Measurements from ENCODE around the gene PIWIL1. TPM values are rescaled to one million over a fixed set of nuclear protein-coding genes. Genes with fewer than 3 reads are reported as not detected.

The PIWIL1 gene
- total RNA-seq: not detected

- H3K27me3 ChIP-seq: peaks cover 0 to 4% of the 10 kb centered on the region in 2 donors
- H3K27ac ChIP-seq: no peak within 1 kb of the TSS
- H3K4me1 ChIP-seq: no peaks in the 10 kb centered on the region
- no peaks in the 10 kb centered on the region for H3K9me3 ChIP-seq
- no peak for DNase-seq
- no peak within 1 kb of the TSS for H3K4me3 ChIP-seq
- H3K36me3 ChIP-seq: no peaks in the 10 kb centered on the region
- TF ChIP-seq POLR2A (IDR thresholded peaks at IDR 0.05) (no peak), CTCF (IDR thresholded peaks at IDR 0.05) (no peak)
These were observed at the start of gene PIWIL1 for GRCh38 chr12:130337488-130338303. Gene PIWIL1 (plus strand): TSS chr12:130337887. CDS start chr12:130342592, 4,705 bp downstream.

- no peak for TF ChIP-seq POLR2A (IDR thresholded peaks at IDR 0.05)
- no peak for TF ChIP-seq CTCF (IDR thresholded peaks at IDR 0.05)
- H3K4me1 ChIP-seq: no peaks in the 10 kb centered on the region
- no peaks in the 10 kb centered on the region for H3K9me3 ChIP-seq
- no peak overlapping the region for H3K27ac ChIP-seq
- no peak overlapping the region for H3K4me3 ChIP-seq
- no peaks in the 10 kb centered on the region for H3K36me3 ChIP-seq
- no peaks in the 10 kb centered on the region for H3K27me3 ChIP-seq
- no peak for DNase-seq
These were observed 49.5 kb upstream of the PIWIL1 start for GRCh38 chr12:130288206-130288605.

GRCh38 chr12:130288691-130289090 lies 49.0 kb upstream of the PIWIL1 start:
- no peaks in the 10 kb centered on the region for H3K4me1 ChIP-seq
- H3K9me3 ChIP-seq: no peaks in the 10 kb centered on the region
- no peaks in the 10 kb centered on the region for H3K36me3 ChIP-seq
- DNase-seq: no peak
- H3K4me3 ChIP-seq: no peak overlapping the region
- no peak overlapping the region for H3K27ac ChIP-seq
- H3K27me3 ChIP-seq: no peaks in the 10 kb centered on the region
- TF ChIP-seq POLR2A (IDR thresholded peaks at IDR 0.05): no peak
- no peak for TF ChIP-seq CTCF (IDR thresholded peaks at IDR 0.05)

- Histone ChIP-seq H3K9me3 (peaks cover 0 to 4% (median 0%) of the 10 kb centered on the region in 4 donors), H3K4me1 (no peaks in the 10 kb centered on the region), H3K4me3 (no peak overlapping the region), H3K36me3 (no peaks in the 10 kb centered on the region), H3K27ac (no peak overlapping the region), H3K27me3 (no peaks in the 10 kb centered on the region)
- DNase-seq: no peak
- no peak for TF ChIP-seq CTCF (IDR thresholded peaks at IDR 0.05)
- no peak for TF ChIP-seq POLR2A (IDR thresholded peaks at IDR 0.05)
These were observed 47.6 kb upstream of the PIWIL1 start for GRCh38 chr12:130290114-130290513.

- no peak overlapping the region for H3K4me3 ChIP-seq
- H3K27ac ChIP-seq: no peak overlapping the region
- no peaks in the 10 kb centered on the region for H3K27me3 ChIP-seq
- H3K4me1 ChIP-seq: no peaks in the 10 kb centered on the region
- no peaks in the 10 kb centered on the region for H3K36me3 ChIP-seq
- no peak for DNase-seq
- H3K9me3 ChIP-seq: peaks cover 0 to 4% (median 0%) of the 10 kb centered on the region in 4 donors
- TF ChIP-seq POLR2A (IDR thresholded peaks at IDR 0.05) (no peak), CTCF (IDR thresholded peaks at IDR 0.05) (no peak)
These were observed 39.2 kb upstream of the PIWIL1 start for GRCh38 chr12:130298322-130299021.
